ENCODE results near the gene OCA2. TPM values are rescaled to one million over a fixed set of nuclear protein-coding genes. Genes with fewer than 3 reads are reported as not detected.

The OCA2 gene
- total RNA-seq, 1 donor from 2014 or later: 0.26 TPM

GRCh38 chr15:27993544-27993943 is 105.6 kb downstream of the OCA2 start:
- no peak for FAIRE-seq
- H3K27me3 ChIP-seq (ENCODE audit: control insufficient read depth, insufficient read depth, low read length): no peaks in the 10 kb centered on the region
- H3K36me3 ChIP-seq (ENCODE audit: control insufficient read depth, insufficient read depth, low read length): no peaks in the 10 kb centered on the region
- no peak overlapping the region for H3K4me3 ChIP-seq (ENCODE audit: low read depth, low read length)
- DNase-seq (ENCODE audit: low read depth): no peak
- TF ChIP-seq CTCF (IDR thresholded peaks at IDR 0.05; ENCODE audit: insufficient read depth, low read length, severe bottlenecking): no peak

- DNase-seq (ENCODE audit: low read depth) (no peak), FAIRE-seq (no peak)
- H3K36me3 ChIP-seq (ENCODE audit: control insufficient read depth, insufficient read depth, low read length): no peaks in the 10 kb centered on the region
- no peak overlapping the region for H3K4me3 ChIP-seq (ENCODE audit: low read depth, low read length)
- no peaks in the 10 kb centered on the region for H3K27me3 ChIP-seq (ENCODE audit: control insufficient read depth, insufficient read depth, low read length)
- no peak for TF ChIP-seq CTCF (IDR thresholded peaks at IDR 0.05; ENCODE audit: insufficient read depth, low read length, severe bottlenecking)
These were observed 108.3 kb downstream of the OCA2 start for GRCh38 chr15:27990521-27991515.

GRCh38 chr15:27989838-27990237 is 109.3 kb downstream of the OCA2 start:
- Histone ChIP-seq H3K27me3 (ENCODE audit: control insufficient read depth, insufficient read depth, low read length) (no peaks in the 10 kb centered on the region), H3K36me3 (ENCODE audit: control insufficient read depth, insufficient read depth, low read length) (no peaks in the 10 kb centered on the region), H3K4me3 (ENCODE audit: low read depth, low read length) (no peak overlapping the region)
- no peak for DNase-seq (ENCODE audit: low read depth)
- TF ChIP-seq CTCF (IDR thresholded peaks at IDR 0.05; ENCODE audit: insufficient read depth, low read length, severe bottlenecking): no peak
- FAIRE-seq: no peak

GRCh38 chr15:27989427-27989826 is 109.7 kb downstream of the OCA2 start:
- TF ChIP-seq CTCF (IDR thresholded peaks at IDR 0.05; ENCODE audit: insufficient read depth, low read length, severe bottlenecking): no peak
- Histone ChIP-seq H3K4me3 (ENCODE audit: low read depth, low read length) (no peak overlapping the region), H3K36me3 (ENCODE audit: control insufficient read depth, insufficient read depth, low read length) (no peaks in the 10 kb centered on the region), H3K27me3 (ENCODE audit: control insufficient read depth, insufficient read depth, low read length) (no peaks in the 10 kb centered on the region)
- FAIRE-seq: no peak
- no peak for DNase-seq (ENCODE audit: low read depth)

GRCh38 chr15:27985099-27985498 is 114.0 kb downstream of the OCA2 start:
- Histone ChIP-seq H3K36me3 (ENCODE audit: control insufficient read depth, insufficient read depth, low read length) (no peaks in the 10 kb centered on the region), H3K27me3 (ENCODE audit: control insufficient read depth, insufficient read depth, low read length) (no peaks in the 10 kb centered on the region), H3K4me3 (ENCODE audit: low read depth, low read length) (no peak overlapping the region)
- no peak for TF ChIP-seq CTCF (IDR thresholded peaks at IDR 0.05; ENCODE audit: insufficient read depth, low read length, severe bottlenecking)
- FAIRE-seq: no peak
- DNase-seq (ENCODE audit: low read depth): no peak
